ENCODE measurements around the gene PKP4. TPM values are rescaled to one million over a fixed set of nuclear protein-coding genes. Genes with fewer than 3 reads are reported as not detected.
"Not testable (repeated sequence)": the region's sequence is repeated elsewhere in the genome, so short reads cannot be mapped to it uniquely, and the experiment has no call there.

The PKP4 gene
- total RNA-seq, 1 experiment from 2014 or later: 67.7 TPM

DNA sequence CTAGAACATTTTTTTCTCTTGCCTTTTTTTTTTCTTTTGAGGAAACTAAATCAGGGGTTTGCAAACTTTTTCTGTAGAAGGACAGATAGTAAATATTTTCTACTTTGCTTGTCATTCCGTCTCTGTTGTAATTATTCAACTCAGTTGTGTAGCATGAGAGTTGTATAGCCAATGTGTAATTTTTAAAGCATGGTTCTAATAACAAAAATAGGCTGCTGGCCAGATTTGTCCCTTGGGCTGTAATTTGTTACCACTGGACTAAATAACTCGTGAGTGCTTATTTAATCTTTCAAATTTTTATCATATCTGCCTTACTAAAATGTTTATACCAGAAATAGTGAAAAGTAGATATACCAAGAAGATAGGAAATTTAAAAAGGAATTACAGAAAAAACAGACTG, 43.2 kb upstream of the PKP4 start:
- Histone ChIP-seq H3K27me3 (replicated peaks; ENCODE audit: insufficient read depth, low read depth, low read length, poor library complexity) (no peaks in the 10 kb centered on the region), H3K4me1 (ENCODE audit: insufficient read depth, low read length, poor library complexity, severe bottlenecking) (no peaks in the 10 kb centered on the region), H3K4me3 (ENCODE audit: low read depth, low read length, poor library complexity, severe bottlenecking) (no peak overlapping the region), H3K9me3 (ENCODE audit: low read depth, low read length, poor library complexity, severe bottlenecking) (peaks cover 12% of the 10 kb centered on the region), H3K36me3 (ENCODE audit: insufficient read depth, low read length, poor library complexity, severe bottlenecking) (no peaks in the 10 kb centered on the region), H3K27ac (ENCODE audit: low read depth, low read length, poor library complexity, severe bottlenecking) (no peak overlapping the region)
- CTCF ChIA-PET: no interaction called here
- no TSS peak for BruUV-seq (replicated peaks)
- POLR2A ChIA-PET (ENCODE audit: low non-redundant PET): interaction anchor here (0.7 kb wide), 1 partner anchor 562 kb away, joined by 4 read pairs; no protein-coding TSS in a partner anchor
- TF ChIP-seq EZH2 (IDR thresholded peaks at IDR 0.05; ENCODE audit: borderline replicate concordance, low read depth, low read length, poor library complexity, severe bottlenecking): no peak
- TF ChIP-seq, protein P1, sequence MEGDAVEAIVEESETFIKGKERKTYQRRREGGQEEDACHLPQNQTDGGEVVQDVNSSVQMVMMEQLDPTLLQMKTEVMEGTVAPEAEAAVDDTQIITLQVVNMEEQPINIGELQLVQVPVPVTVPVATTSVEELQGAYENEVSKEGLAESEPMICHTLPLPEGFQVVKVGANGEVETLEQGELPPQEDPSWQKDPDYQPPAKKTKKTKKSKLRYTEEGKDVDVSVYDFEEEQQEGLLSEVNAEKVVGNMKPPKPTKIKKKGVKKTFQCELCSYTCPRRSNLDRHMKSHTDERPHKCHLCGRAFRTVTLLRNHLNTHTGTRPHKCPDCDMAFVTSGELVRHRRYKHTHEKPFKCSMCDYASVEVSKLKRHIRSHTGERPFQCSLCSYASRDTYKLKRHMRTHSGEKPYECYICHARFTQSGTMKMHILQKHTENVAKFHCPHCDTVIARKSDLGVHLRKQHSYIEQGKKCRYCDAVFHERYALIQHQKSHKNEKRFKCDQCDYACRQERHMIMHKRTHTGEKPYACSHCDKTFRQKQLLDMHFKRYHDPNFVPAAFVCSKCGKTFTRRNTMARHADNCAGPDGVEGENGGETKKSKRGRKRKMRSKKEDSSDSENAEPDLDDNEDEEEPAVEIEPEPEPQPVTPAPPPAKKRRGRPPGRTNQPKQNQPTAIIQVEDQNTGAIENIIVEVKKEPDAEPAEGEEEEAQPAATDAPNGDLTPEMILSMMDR (conservative IDR thresholded peaks at IDR 0.05; ENCODE audit: low read depth, low read length): no peak
- intact Hi-C loops (cut with micrococcal nuclease; ENCODE audit: unreplicated experiment): no loop called here
- no peak for DNase-seq (ENCODE audit: low spot score)

DNA sequence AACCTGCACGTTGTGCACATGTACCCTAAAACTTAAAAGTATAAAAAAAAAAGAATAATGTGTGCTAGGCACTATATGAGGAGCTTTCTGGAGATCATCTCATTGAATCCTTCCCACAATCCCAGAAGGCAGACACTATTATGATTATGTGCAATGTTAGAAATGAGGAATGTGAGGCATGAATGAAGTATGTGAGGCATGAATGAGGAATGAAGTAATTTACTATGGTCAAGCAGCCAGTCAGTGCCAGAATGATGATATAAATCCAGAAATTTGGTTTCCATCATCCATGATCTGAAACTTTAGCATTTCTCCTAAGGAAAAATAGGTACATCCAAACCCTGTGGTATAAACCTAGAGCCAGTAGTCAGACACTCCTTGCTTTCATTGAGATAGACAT, 42.2 kb upstream of the PKP4 start:
- intact Hi-C loops (cut with micrococcal nuclease; ENCODE audit: unreplicated experiment): no loop called here
- no peaks in the 10 kb centered on the region for H3K4me1 ChIP-seq (ENCODE audit: insufficient read depth, low read length, poor library complexity, severe bottlenecking)
- TF ChIP-seq EZH2 (IDR thresholded peaks at IDR 0.05; ENCODE audit: borderline replicate concordance, low read depth, low read length, poor library complexity, severe bottlenecking): no peak
- TF ChIP-seq, protein P1 (conservative IDR thresholded peaks at IDR 0.05; ENCODE audit: low read depth, low read length): no peak
- H3K36me3 ChIP-seq (ENCODE audit: insufficient read depth, low read length, poor library complexity, severe bottlenecking): no peaks in the 10 kb centered on the region
- H3K27ac ChIP-seq (ENCODE audit: low read depth, low read length, poor library complexity, severe bottlenecking): no peak overlapping the region
- peaks cover 12% of the 10 kb centered on the region for H3K9me3 ChIP-seq (ENCODE audit: low read depth, low read length, poor library complexity, severe bottlenecking)
- no peaks in the 10 kb centered on the region for H3K27me3 ChIP-seq (replicated peaks; ENCODE audit: insufficient read depth, low read depth, low read length, poor library complexity)
- BruUV-seq (replicated peaks): no TSS peak
- ChIA-PET POLR2A (ENCODE audit: low non-redundant PET) (no interaction called here), CTCF (no interaction called here)
- H3K4me3 ChIP-seq (ENCODE audit: low read depth, low read length, poor library complexity, severe bottlenecking): no peak overlapping the region
- DNase-seq (ENCODE audit: low spot score): no peak

GRCh38 chr2:158432117-158432516, 24.6 kb upstream of the PKP4 start:
- Histone ChIP-seq H3K27ac (ENCODE audit: low read depth, low read length, poor library complexity, severe bottlenecking) (no peak overlapping the region), H3K9me3 (ENCODE audit: low read depth, low read length, poor library complexity, severe bottlenecking) (no peaks in the 10 kb centered on the region), H3K4me3 (ENCODE audit: low read depth, low read length, poor library complexity, severe bottlenecking) (no peak overlapping the region), H3K4me1 (ENCODE audit: insufficient read depth, low read length, poor library complexity, severe bottlenecking) (no peaks in the 10 kb centered on the region), H3K36me3 (ENCODE audit: insufficient read depth, low read length, poor library complexity, severe bottlenecking) (no peaks in the 10 kb centered on the region), H3K27me3 (replicated peaks; ENCODE audit: insufficient read depth, low read depth, low read length, poor library complexity) (no peaks in the 10 kb centered on the region)
- POLR2A ChIA-PET (ENCODE audit: low non-redundant PET): no interaction called here
- intact Hi-C loops (cut with micrococcal nuclease; ENCODE audit: unreplicated experiment): no loop called here
- DNase-seq (ENCODE audit: low spot score): no peak
- BruUV-seq (replicated peaks): no TSS peak
- CTCF ChIA-PET: no interaction called here
- TF ChIP-seq, protein P1 (conservative IDR thresholded peaks at IDR 0.05; ENCODE audit: low read depth, low read length): no peak
- no peak for TF ChIP-seq EZH2 (IDR thresholded peaks at IDR 0.05; ENCODE audit: borderline replicate concordance, low read depth, low read length, poor library complexity, severe bottlenecking)

GRCh38 chr2:158433716-158434115, 23.0 kb upstream of the PKP4 start:
- DNase-seq (ENCODE audit: low spot score); H3K27me3 ChIP-seq (replicated peaks; ENCODE audit: insufficient read depth, low read depth, low read length, poor library complexity); H3K4me3 ChIP-seq (ENCODE audit: low read depth, low read length, poor library complexity, severe bottlenecking); POLR2A ChIA-PET (ENCODE audit: low non-redundant PET); H3K9me3 ChIP-seq (ENCODE audit: low read depth, low read length, poor library complexity, severe bottlenecking); H3K4me1 ChIP-seq (ENCODE audit: insufficient read depth, low read length, poor library complexity, severe bottlenecking); CTCF ChIA-PET; BruUV-seq (replicated peaks); H3K36me3 ChIP-seq (ENCODE audit: insufficient read depth, low read length, poor library complexity, severe bottlenecking); intact Hi-C loops (cut with micrococcal nuclease; ENCODE audit: unreplicated experiment); H3K27ac ChIP-seq (ENCODE audit: low read depth, low read length, poor library complexity, severe bottlenecking): not testable (repeated sequence)

DNA sequence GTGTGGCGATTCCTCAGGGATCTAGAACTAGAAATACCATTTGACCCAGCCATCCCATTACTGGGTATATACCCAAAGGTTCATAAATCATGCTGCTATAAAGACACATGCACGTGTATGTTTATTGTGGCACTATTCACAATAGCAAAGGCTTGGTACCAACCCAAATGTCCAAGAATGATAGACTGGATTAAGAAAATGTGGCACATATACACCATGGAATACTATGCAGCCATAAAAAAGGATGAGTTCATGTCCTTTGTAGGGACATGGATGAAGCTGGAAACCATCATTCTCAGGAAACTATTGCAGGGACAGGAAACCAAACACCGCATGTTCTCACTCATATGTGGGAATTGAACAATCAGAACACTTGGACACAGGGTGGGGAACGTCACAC, 17.7 kb upstream of the PKP4 start:
- H3K27ac ChIP-seq (ENCODE audit: low read depth, low read length, poor library complexity, severe bottlenecking); POLR2A ChIA-PET (ENCODE audit: low non-redundant PET); H3K27me3 ChIP-seq (replicated peaks; ENCODE audit: insufficient read depth, low read depth, low read length, poor library complexity); H3K36me3 ChIP-seq (ENCODE audit: insufficient read depth, low read length, poor library complexity, severe bottlenecking); H3K4me3 ChIP-seq (ENCODE audit: low read depth, low read length, poor library complexity, severe bottlenecking); DNase-seq (ENCODE audit: low spot score); H3K4me1 ChIP-seq (ENCODE audit: insufficient read depth, low read length, poor library complexity, severe bottlenecking); BruUV-seq (replicated peaks); CTCF ChIA-PET; H3K9me3 ChIP-seq (ENCODE audit: low read depth, low read length, poor library complexity, severe bottlenecking); intact Hi-C loops (cut with micrococcal nuclease; ENCODE audit: unreplicated experiment): not testable (repeated sequence)

All from A673 (cell line).